Measurements from ENCODE around the gene LGR4. TPM values are rescaled to one million over a fixed set of nuclear protein-coding genes. Genes with fewer than 3 reads are reported as not detected.

The LGR4 gene
- total and polyA plus RNA-seq, 2 of the 13 experiments (the other 11 are each of a cell fraction or from before 2014, with no cell fraction given) = 42.1 to 68.7 TPM

DNA sequence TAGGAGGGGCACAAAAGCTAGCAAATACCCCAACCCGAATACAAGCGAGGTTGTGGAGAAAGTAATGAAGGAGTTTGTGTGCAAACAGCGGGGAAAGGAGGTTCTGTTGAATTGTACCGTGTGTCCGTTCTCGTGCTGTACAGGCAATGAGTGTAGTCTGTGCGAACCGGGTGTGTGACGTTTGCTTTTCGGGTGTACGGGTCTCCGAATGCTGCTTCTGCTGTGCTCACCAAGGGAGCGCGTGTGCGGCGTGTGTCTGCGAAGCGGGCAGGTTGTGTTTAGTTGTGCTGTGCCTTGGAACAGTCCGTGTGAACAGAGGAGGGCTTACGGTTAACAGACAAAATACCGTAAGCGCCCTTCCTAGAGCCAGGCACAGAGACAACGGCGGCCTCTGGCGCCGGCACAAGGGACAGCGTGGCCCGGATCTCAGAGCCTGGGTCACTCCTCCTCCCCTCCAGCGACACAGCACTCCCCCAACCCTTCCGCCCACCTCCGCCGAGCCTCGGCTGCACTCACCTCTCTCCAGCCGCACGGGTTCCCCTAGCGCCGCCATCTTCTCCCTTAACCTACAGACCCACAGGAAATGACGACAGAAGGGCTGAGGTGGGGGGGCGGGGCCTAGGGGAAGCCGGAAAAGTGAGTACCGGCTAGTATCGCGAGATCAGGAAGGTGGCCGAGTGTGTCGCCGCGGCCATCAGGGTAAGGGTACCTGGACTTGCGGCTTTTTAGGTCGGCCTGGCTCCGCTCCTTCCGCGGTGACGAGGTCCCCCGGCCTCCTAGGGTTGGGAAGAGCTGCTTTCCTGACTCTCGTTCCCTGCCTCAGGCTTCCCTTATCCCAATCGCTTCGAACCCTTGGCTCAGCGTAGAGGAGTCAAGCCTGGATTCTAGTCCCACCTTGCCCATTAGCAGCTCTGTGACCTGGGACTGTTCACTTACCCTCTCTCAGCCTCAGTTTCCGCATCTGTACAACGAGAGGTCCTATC lies 33.9 kb upstream of the LGR4 start, which contains the start of gene LIN7C (continued):
- peak; percentile 63 for TF ChIP-seq HNRNPK (IDR thresholded peaks at IDR 0.05; ENCODE audit: low read depth, low read length, poor library complexity, severe bottlenecking)
- TF ChIP-seq IKZF5 (CRISPR knock-in tag; IDR thresholded peaks at IDR 0.05) = no peak
- no peak; the same call in 1 of the 2 replicates for TF ChIP-seq ISX (CRISPR knock-in tag; conservative IDR thresholded peaks at IDR 0.05)
- no peak; the same call in 1 of the 2 replicates for TF ChIP-seq ISL2 (CRISPR knock-in tag; IDR thresholded peaks at IDR 0.05)
- TF ChIP-seq KDM3A (CRISPR knock-in tag; IDR thresholded peaks at IDR 0.05; ENCODE audit: low read depth) = no peak
- TF ChIP-seq ZZZ3 (CRISPR knock-in tag; IDR thresholded peaks at IDR 0.05; ENCODE audit: borderline replicate concordance) = peak; percentile 82; the same call in 1 of the 2 replicates
- peak; percentile 34; the same call in 1 of the 2 replicates for TF ChIP-seq ZNF331 (CRISPR knock-in tag; IDR thresholded peaks at IDR 0.05)
- TF ChIP-seq, protein P1, sequence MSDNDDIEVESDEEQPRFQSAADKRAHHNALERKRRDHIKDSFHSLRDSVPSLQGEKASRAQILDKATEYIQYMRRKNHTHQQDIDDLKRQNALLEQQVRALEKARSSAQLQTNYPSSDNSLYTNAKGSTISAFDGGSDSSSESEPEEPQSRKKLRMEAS (IDR thresholded peaks at IDR 0.05) = peak; percentile 58; the same call in 1 of the 2 replicates
- TF ChIP-seq, protein P2, sequence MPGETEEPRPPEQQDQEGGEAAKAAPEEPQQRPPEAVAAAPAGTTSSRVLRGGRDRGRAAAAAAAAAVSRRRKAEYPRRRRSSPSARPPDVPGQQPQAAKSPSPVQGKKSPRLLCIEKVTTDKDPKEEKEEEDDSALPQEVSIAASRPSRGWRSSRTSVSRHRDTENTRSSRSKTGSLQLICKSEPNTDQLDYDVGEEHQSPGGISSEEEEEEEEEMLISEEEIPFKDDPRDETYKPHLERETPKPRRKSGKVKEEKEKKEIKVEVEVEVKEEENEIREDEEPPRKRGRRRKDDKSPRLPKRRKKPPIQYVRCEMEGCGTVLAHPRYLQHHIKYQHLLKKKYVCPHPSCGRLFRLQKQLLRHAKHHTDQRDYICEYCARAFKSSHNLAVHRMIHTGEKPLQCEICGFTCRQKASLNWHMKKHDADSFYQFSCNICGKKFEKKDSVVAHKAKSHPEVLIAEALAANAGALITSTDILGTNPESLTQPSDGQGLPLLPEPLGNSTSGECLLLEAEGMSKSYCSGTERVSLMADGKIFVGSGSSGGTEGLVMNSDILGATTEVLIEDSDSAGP (CRISPR knock-in tag; IDR thresholded peaks at IDR 0.05; ENCODE audit: borderline replicate concordance) = peak; percentile 92
- TF ChIP-seq ZNF761 (CRISPR knock-in tag; conservative IDR thresholded peaks at IDR 0.05) = peak; percentile 87; the same call in 1 of the 2 replicates
- TF ChIP-seq, protein P3, sequence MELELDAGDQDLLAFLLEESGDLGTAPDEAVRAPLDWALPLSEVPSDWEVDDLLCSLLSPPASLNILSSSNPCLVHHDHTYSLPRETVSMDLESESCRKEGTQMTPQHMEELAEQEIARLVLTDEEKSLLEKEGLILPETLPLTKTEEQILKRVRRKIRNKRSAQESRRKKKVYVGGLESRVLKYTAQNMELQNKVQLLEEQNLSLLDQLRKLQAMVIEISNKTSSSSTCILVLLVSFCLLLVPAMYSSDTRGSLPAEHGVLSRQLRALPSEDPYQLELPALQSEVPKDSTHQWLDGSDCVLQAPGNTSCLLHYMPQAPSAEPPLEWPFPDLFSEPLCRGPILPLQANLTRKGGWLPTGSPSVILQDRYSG (CRISPR knock-in tag; IDR thresholded peaks at IDR 0.05) = no peak
- TF ChIP-seq KLF15 (CRISPR knock-in tag; IDR thresholded peaks at IDR 0.05; ENCODE audit: borderline replicate concordance) = peak; percentile 85; the same call in 1 of the 2 replicates
- TF ChIP-seq SAFB2 (CRISPR knock-in tag; IDR thresholded peaks at IDR 0.05; ENCODE audit: borderline replicate concordance, low read depth) = peak; percentile 70; the same call in 1 of the 2 replicates
- TF ChIP-seq RAD21 (CRISPR knock-in tag; IDR thresholded peaks at IDR 0.05) = no peak; the same call in 1 of the 2 replicates
- TF ChIP-seq, protein P4, sequence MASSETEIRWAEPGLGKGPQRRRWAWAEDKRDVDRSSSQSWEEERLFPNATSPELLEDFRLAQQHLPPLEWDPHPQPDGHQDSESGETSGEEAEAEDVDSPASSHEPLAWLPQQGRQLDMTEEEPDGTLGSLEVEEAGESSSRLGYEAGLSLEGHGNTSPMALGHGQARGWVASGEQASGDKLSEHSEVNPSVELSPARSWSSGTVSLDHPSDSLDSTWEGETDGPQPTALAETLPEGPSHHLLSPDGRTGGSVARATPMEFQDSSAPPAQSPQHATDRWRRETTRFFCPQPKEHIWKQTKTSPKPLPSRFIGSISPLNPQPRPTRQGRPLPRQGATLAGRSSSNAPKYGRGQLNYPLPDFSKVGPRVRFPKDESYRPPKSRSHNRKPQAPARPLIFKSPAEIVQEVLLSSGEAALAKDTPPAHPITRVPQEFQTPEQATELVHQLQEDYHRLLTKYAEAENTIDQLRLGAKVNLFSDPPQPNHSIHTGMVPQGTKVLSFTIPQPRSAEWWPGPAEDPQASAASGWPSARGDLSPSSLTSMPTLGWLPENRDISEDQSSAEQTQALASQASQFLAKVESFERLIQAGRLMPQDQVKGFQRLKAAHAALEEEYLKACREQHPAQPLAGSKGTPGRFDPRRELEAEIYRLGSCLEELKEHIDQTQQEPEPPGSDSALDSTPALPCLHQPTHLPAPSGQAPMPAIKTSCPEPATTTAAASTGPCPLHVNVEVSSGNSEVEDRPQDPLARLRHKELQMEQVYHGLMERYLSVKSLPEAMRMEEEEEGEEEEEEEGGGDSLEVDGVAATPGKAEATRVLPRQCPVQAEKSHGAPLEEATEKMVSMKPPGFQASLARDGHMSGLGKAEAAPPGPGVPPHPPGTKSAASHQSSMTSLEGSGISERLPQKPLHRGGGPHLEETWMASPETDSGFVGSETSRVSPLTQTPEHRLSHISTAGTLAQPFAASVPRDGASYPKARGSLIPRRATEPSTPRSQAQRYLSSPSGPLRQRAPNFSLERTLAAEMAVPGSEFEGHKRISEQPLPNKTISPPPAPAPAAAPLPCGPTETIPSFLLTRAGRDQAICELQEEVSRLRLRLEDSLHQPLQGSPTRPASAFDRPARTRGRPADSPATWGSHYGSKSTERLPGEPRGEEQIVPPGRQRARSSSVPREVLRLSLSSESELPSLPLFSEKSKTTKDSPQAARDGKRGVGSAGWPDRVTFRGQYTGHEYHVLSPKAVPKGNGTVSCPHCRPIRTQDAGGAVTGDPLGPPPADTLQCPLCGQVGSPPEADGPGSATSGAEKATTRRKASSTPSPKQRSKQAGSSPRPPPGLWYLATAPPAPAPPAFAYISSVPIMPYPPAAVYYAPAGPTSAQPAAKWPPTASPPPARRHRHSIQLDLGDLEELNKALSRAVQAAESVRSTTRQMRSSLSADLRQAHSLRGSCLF (CRISPR knock-in tag; IDR thresholded peaks at IDR 0.05; ENCODE audit: borderline replicate concordance) = peak; percentile 37; the same call in 1 of the 2 replicates

All from HepG2 (cell line).